H9 (cell line): ENCODE data around the gene FAM13C. TPM values are rescaled to one million over a fixed set of nuclear protein-coding genes. Genes with fewer than 3 reads are reported as not detected.

Experiments used
- DNase-seq: peaks from one replicate; pipeline ENCODE4 v3.0.0-alpha.2; 2017
- H2AFZ ChIP-seq: one replicate; pipeline ENCODE4 v1.6.1; 2013; ENCODE audit warnings: mild to moderate bottlenecking, low read length, control low read depth, moderate library complexity
- H2AK5ac ChIP-seq: 2 replicates; pipeline ENCODE4 v1.6.1; 2013; ENCODE audit warnings: low read length, control low read depth, mixed read lengths; ENCODE audit not compliant: insufficient read length
- H2BK120ac ChIP-seq: one replicate; pipeline ENCODE4 v1.6.1; 2013; ENCODE audit warnings: low read depth, mild to moderate bottlenecking, low read length, control low read depth, inconsistent platforms; ENCODE audit not compliant: poor library complexity, severe bottlenecking
- H2BK12ac ChIP-seq: 2 replicates; pipeline ENCODE4 v1.6.1; 2013; ENCODE audit warnings: low read length, control low read depth, mixed read lengths, low read depth; ENCODE audit not compliant: insufficient read length
- H2BK15ac ChIP-seq: 2 replicates; pipeline ENCODE4 v1.6.1; 2013; ENCODE audit warnings: low read depth, low read length, control low read depth
- H2BK20ac ChIP-seq: one replicate; pipeline ENCODE4 v1.6.1; 2013; ENCODE audit warnings: low read depth, mild to moderate bottlenecking, low read length, control low read depth, inconsistent platforms; ENCODE audit not compliant: poor library complexity, severe bottlenecking
- H2BK5ac ChIP-seq: 2 replicates; pipeline ENCODE4 v1.6.1; 2013; ENCODE audit warnings: low read length, control low read depth, mixed read lengths; ENCODE audit not compliant: insufficient read length
- H3K14ac ChIP-seq: 2 replicates; pipeline ENCODE4 v1.6.1; 2013; ENCODE audit warnings: low read length, control low read depth; ENCODE audit not compliant: insufficient read depth
- H3K18ac ChIP-seq: 2 replicates; pipeline ENCODE4 v1.6.1; 2013; ENCODE audit warnings: low read depth, mild to moderate bottlenecking, mixed read lengths, low read length, control low read depth; ENCODE audit not compliant: insufficient read length
- H3K23ac ChIP-seq: 2 replicates; pipeline ENCODE4 v1.6.1; 2013; ENCODE audit warnings: low read length, control low read depth, mixed read lengths, low read depth; ENCODE audit not compliant: insufficient read length
- H3K23me2 ChIP-seq: 2 replicates; pipeline ENCODE4 v1.6.1; 2013; ENCODE audit warnings: low read depth, mild to moderate bottlenecking, mixed read lengths, low read length, control low read depth; ENCODE audit not compliant: insufficient read length, poor library complexity, severe bottlenecking
- H3K27ac ChIP-seq: 2 replicates; pipeline ENCODE4 v1.5.1; 2013; ENCODE audit warnings: low read length, control low read depth, mixed read lengths, low read depth; ENCODE audit not compliant: insufficient read length
- H3K27me3 ChIP-seq: 2 replicates; pipeline ENCODE4 v1.6.1; 2013; ENCODE audit warnings: low read length, control low read depth, inconsistent platforms; ENCODE audit not compliant: insufficient read depth
- H3K4ac ChIP-seq: 2 replicates; pipeline ENCODE4 v1.6.1; 2013; ENCODE audit warnings: low read depth, mild to moderate bottlenecking, control low read depth, inconsistent platforms, low read length, moderate library complexity
- H3K4me1 ChIP-seq: 2 replicates; pipeline ENCODE4 v1.6.1; 2013; ENCODE audit warnings: low read length, control low read depth, inconsistent platforms; ENCODE audit not compliant: insufficient read depth
- H3K4me2 ChIP-seq: 2 replicates; pipeline ENCODE4 v1.6.1; 2013; ENCODE audit warnings: low read length, control low read depth, mixed read lengths; ENCODE audit not compliant: insufficient read length, insufficient read depth
- H3K56ac ChIP-seq: 2 replicates; pipeline ENCODE4 v1.6.1; 2013; ENCODE audit warnings: low read depth, mild to moderate bottlenecking, mixed read lengths, low read length, control low read depth; ENCODE audit not compliant: insufficient read length
- H3K79me1 ChIP-seq: 2 replicates; pipeline ENCODE4 v1.6.1; 2013; ENCODE audit warnings: low read depth, mild to moderate bottlenecking, moderate library complexity, low read length, control low read depth, inconsistent platforms; ENCODE audit not compliant: insufficient read depth, poor library complexity, severe bottlenecking
- H3K79me2 ChIP-seq: 2 replicates; pipeline ENCODE4 v1.6.1; 2013; ENCODE audit warnings: low read length, control low read depth, inconsistent platforms; ENCODE audit not compliant: insufficient read depth
- H3K9ac ChIP-seq: 2 replicates; pipeline ENCODE4 v1.6.1; 2013; ENCODE audit warnings: low read length, control low read depth, mixed read lengths; ENCODE audit not compliant: insufficient read length; ENCODE audit errors: extremely low read depth
- H3K9me3 ChIP-seq: one replicate; pipeline ENCODE4 v1.6.1; 2013; ENCODE audit warnings: low read depth, low read length, inconsistent platforms; ENCODE audit not compliant: control insufficient read depth
- H3T11ph ChIP-seq: one replicate; pipeline ENCODE4 v1.6.1; 2013; ENCODE audit warnings: mild to moderate bottlenecking, low read length, control low read depth, inconsistent platforms
- H4K20me1 ChIP-seq: one replicate; pipeline ENCODE4 v1.6.1; 2013; ENCODE audit not compliant: control insufficient read depth, insufficient read length, insufficient read depth
- H4K5ac ChIP-seq: 2 replicates; pipeline ENCODE4 v1.6.1; 2013; ENCODE audit warnings: low read depth, mild to moderate bottlenecking, mixed read lengths, low read length, control low read depth; ENCODE audit not compliant: insufficient read length
- H4K8ac ChIP-seq: replicated peaks from 2 replicates; pipeline ENCODE4 v1.6.1; 2013; ENCODE audit warnings: low read length, control low read depth, mixed read lengths, low read depth; ENCODE audit not compliant: insufficient read length
- H4K91ac ChIP-seq: 2 replicates; pipeline ENCODE4 v1.6.1; 2013; ENCODE audit warnings: low read depth, mild to moderate bottlenecking, moderate library complexity, mixed read lengths, low read length, control low read depth; ENCODE audit not compliant: insufficient read length
- H3K27ac Mint-ChIP-seq, 3 experiments: 2 replicates in 2 of 3; 3 replicates in 1 of 3; pipeline ENCODE4 v1.8.0; 2020 to 2021; ENCODE audit warnings: mixed read lengths in 3 of 3, mild to moderate bottlenecking in 1 of 3, moderate library complexity in 1 of 3
- H3K27me3 Mint-ChIP-seq: 2 replicates; pipeline ENCODE4 v1.8.0; 2021; ENCODE audit warnings: low read depth, mild to moderate bottlenecking, moderate library complexity, mixed read lengths
- H3K36me3 Mint-ChIP-seq, 3 experiments: 2 replicates in 2 of 3; 3 replicates in 1 of 3; pipeline ENCODE4 v1.8.0; 2020 to 2021; ENCODE audit warnings: low read depth in 3 of 3, mixed read lengths in 3 of 3; ENCODE audit not compliant: insufficient read depth in 1 of 3
- H3K4me1 Mint-ChIP-seq, 2 experiments: 2 replicates each; pipeline ENCODE4 v1.8.0; 2020; ENCODE audit warnings: mixed read lengths in 2 of 2
- H3K4me3 Mint-ChIP-seq, 2 experiments: 2 replicates in 1 of 2; 3 replicates in 1 of 2; pipeline ENCODE4 v1.8.0; 2020 to 2021; ENCODE audit warnings: mild to moderate bottlenecking in 2 of 2, mixed read lengths in 2 of 2, moderate library complexity in 1 of 2
- H3K9me3 Mint-ChIP-seq, 2 experiments: 2 replicates in 1 of 2; 3 replicates in 1 of 2; pipeline ENCODE4 v1.8.0; 2020; ENCODE audit warnings: mild to moderate bottlenecking in 2 of 2, mixed read lengths in 2 of 2, moderate library complexity in 1 of 2
- CTCF ChIP-seq: fragments of 200-600 bp; sonication (generic); conservative IDR thresholded peaks from 3 replicates; pipeline ENCODE4 v1.8.0; 2021; ENCODE audit warnings: antibody characterized with exemption, mild to moderate bottlenecking
- WGBS: extraction: QIAGEN DNeasy Blood & Tissue Kit; methylation state at CpG from one replicate; pipeline ENCODE4 v1.1.7; 2013; ENCODE audit warnings: missing lambda C conversion rate, low lambda C conversion rate, mixed read lengths; ENCODE audit not compliant: insufficient read length; ENCODE audit errors: extremely low coverage; 5-methylcytosine and 5-hydroxymethylcytosine counted together
- total RNA-seq: library from RNA; stranded (reverse); gene quantifications from 2 replicates; pipeline ENCODE4 v1.2.1, GENCODE V29; 2021

FAM13C gene
- total RNA-seq, 1 experiment from 2014 or later = 0.31 TPM

GRCh38 chr10:59242057-59242456 lies 120.3 kb downstream of the FAM13C start:
- Histone ChIP-seq H3K79me1 (no peaks in the 10 kb centered on the region), H4K5ac (no peak overlapping the region), H3K4ac (no peak overlapping the region), H2BK20ac (no peak overlapping the region), H3K23me2 (no peaks in the 10 kb centered on the region), H3K9me3 (no peaks in the 10 kb centered on the region), H3K79me2 (no peaks in the 10 kb centered on the region), H3T11ph (no peak overlapping the region), H2BK15ac (no peak overlapping the region), H2BK120ac (no peak overlapping the region), H3K9ac (no peak overlapping the region), H3K18ac (no peak overlapping the region), H2AK5ac (no peak overlapping the region), H3K27me3 (no peaks in the 10 kb centered on the region), H3K27ac (no peak overlapping the region), H4K20me1 (no peaks in the 10 kb centered on the region), H3K56ac (no peak overlapping the region), H3K4me2 (no peak overlapping the region), H4K8ac (no peak overlapping the region), H2BK12ac (no peak overlapping the region), H3K4me1 (no peaks in the 10 kb centered on the region), H3K14ac (no peak overlapping the region), H3K23ac (no peak overlapping the region), H2BK5ac (no peak overlapping the region), H2AFZ (no peak overlapping the region), H4K91ac (no peak overlapping the region)
- WGBS = no CpG with 5 or more reads among the region's 1 CpG
- Mint-ChIP-seq H3K27ac (no peak overlapping the region), H3K27me3 (no peaks in the 10 kb centered on the region), H3K9me3 (peaks cover 0 to 3% of the 10 kb centered on the region in 2 experiments; a peak in 1 of 5 replicates), H3K4me3 (no peak overlapping the region), H3K36me3 (no peaks in the 10 kb centered on the region; a peak in 1 of 7 replicates), H3K4me1 (no peaks in the 10 kb centered on the region)
- DNase-seq = no peak
- no peak for TF ChIP-seq CTCF
